ENCODE results near the gene CUEDC1.
A peak's percentile ranks its signal among the peaks of the same experiment; 100 is the strongest.

The CUEDC1 gene

GRCh38 chr17:57993471-57994365, 38.5 kb upstream of the CUEDC1 start:
- Histone ChIP-seq H3K4me1 (ENCODE audit: control insufficient read depth, insufficient read depth, low read length) (peaks cover 10% of the 10 kb centered on the region), H3K27me3 (ENCODE audit: control insufficient read depth, insufficient read depth, low read length) (no peaks in the 10 kb centered on the region), H3K36me3 (ENCODE audit: insufficient read depth, low read length) (peaks cover 25% of the 10 kb centered on the region), H3K4me3 (ENCODE audit: low read length) (no peak overlapping the region), H3K9ac (ENCODE audit: low read depth, low read length) (peak overlapping the region; percentile 2), H3K9me3 (replicated peaks; ENCODE audit: low read length) (no peaks in the 10 kb centered on the region), H3K4me2 (ENCODE audit: low read length) (no peak overlapping the region)

GRCh38 chr17:57991537-57991936, 36.3 kb upstream of the CUEDC1 start:
- H3K4me2 ChIP-seq (ENCODE audit: low read length) = no peak overlapping the region
- H3K36me3 ChIP-seq (ENCODE audit: insufficient read depth, low read length) = peaks cover 4% of the 10 kb centered on the region
- no peaks in the 10 kb centered on the region for H3K27me3 ChIP-seq (ENCODE audit: control insufficient read depth, insufficient read depth, low read length)
- peaks cover 14% of the 10 kb centered on the region for H3K4me1 ChIP-seq (ENCODE audit: control insufficient read depth, insufficient read depth, low read length)
- H3K4me3 ChIP-seq (ENCODE audit: low read length) = no peak overlapping the region
- no peak overlapping the region for H3K9ac ChIP-seq (ENCODE audit: low read depth, low read length)
- no peaks in the 10 kb centered on the region for H3K9me3 ChIP-seq (replicated peaks; ENCODE audit: low read length)

DNA sequence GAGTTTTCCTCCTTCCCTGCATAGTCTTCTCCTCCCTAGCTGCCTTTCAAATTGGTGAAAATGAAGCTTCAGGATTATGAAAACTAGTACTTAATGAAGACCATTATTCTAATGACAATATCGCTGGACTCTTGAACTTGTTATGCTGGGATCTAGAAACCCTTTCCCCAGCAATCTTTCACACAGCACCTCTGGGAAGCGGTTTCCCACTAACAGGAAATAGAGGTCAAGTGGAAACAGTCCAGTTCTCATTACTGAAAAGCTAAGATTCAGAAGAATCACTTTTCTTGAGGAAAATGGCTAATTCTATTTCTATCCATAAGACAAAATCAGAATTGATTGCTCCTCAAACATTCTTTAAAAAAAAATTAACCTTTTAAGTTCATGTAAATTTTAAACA, 34.8 kb upstream of the CUEDC1 start:
- Histone ChIP-seq H3K4me1 (ENCODE audit: control insufficient read depth, insufficient read depth, low read length) (peaks cover 27% of the 10 kb centered on the region), H3K4me2 (ENCODE audit: low read length) (no peak overlapping the region), H3K4me3 (ENCODE audit: low read length) (no peak overlapping the region), H3K9me3 (replicated peaks; ENCODE audit: low read length) (no peaks in the 10 kb centered on the region), H3K36me3 (ENCODE audit: insufficient read depth, low read length) (peaks cover 2% of the 10 kb centered on the region), H3K27me3 (ENCODE audit: control insufficient read depth, insufficient read depth, low read length) (no peaks in the 10 kb centered on the region), H3K9ac (ENCODE audit: low read depth, low read length) (no peak overlapping the region)

- Histone ChIP-seq H3K27me3 (ENCODE audit: control insufficient read depth, insufficient read depth, low read length) (no peaks in the 10 kb centered on the region), H3K9ac (ENCODE audit: low read depth, low read length) (peak overlapping the region; percentile 86), H3K4me3 (ENCODE audit: low read length) (peak overlapping the region; percentile 84), H3K4me1 (ENCODE audit: control insufficient read depth, insufficient read depth, low read length) (peaks cover 41% of the 10 kb centered on the region), H3K4me2 (ENCODE audit: low read length) (peak overlapping the region; percentile 90), H3K9me3 (replicated peaks; ENCODE audit: low read length) (no peaks in the 10 kb centered on the region), H3K36me3 (ENCODE audit: insufficient read depth, low read length) (peaks cover 2% of the 10 kb centered on the region)
These were observed 33.4 kb upstream of the CUEDC1 start for GRCh38 chr17:57988301-57989250.

- Histone ChIP-seq H3K4me3 (ENCODE audit: low read length) (peak within 1 kb of the TSS; percentile 84), H3K4me2 (ENCODE audit: low read length) (peak within 1 kb of the TSS; percentile 90), H3K9ac (ENCODE audit: low read depth, low read length) (peak within 1 kb of the TSS; percentile 86), H3K9me3 (replicated peaks; ENCODE audit: low read length) (no peaks in the 10 kb centered on the region), H3K4me1 (ENCODE audit: control insufficient read depth, insufficient read depth, low read length) (peaks cover 47% of the 10 kb centered on the region), H3K36me3 (ENCODE audit: insufficient read depth, low read length) (peaks cover 6% of the 10 kb centered on the region), H3K27me3 (ENCODE audit: control insufficient read depth, insufficient read depth, low read length) (no peaks in the 10 kb centered on the region)
These were observed 32.5 kb upstream of the CUEDC1 start, which contains the start of gene VEZF1 for GRCh38 chr17:57987581-57988300. Gene VEZF1 (minus strand): TSS chr17:57988254. CDS start chr17:57988111, 143 bp downstream.

- Histone ChIP-seq H3K4me3 (ENCODE audit: low read length) (peak overlapping the region; percentile 84), H3K27me3 (ENCODE audit: control insufficient read depth, insufficient read depth, low read length) (no peaks in the 10 kb centered on the region), H3K9me3 (replicated peaks; ENCODE audit: low read length) (no peaks in the 10 kb centered on the region), H3K4me2 (ENCODE audit: low read length) (peak overlapping the region; percentile 84), H3K36me3 (ENCODE audit: insufficient read depth, low read length) (peaks cover 13% of the 10 kb centered on the region), H3K9ac (ENCODE audit: low read depth, low read length) (peak overlapping the region; percentile 86), H3K4me1 (ENCODE audit: control insufficient read depth, insufficient read depth, low read length) (peaks cover 47% of the 10 kb centered on the region)
These were observed 31.8 kb upstream of the CUEDC1 start for GRCh38 chr17:57986841-57987580.

- Histone ChIP-seq H3K9ac (ENCODE audit: low read depth, low read length) (peak overlapping the region; percentile 86), H3K4me1 (ENCODE audit: control insufficient read depth, insufficient read depth, low read length) (peaks cover 47% of the 10 kb centered on the region), H3K36me3 (ENCODE audit: insufficient read depth, low read length) (peaks cover 25% of the 10 kb centered on the region), H3K27me3 (ENCODE audit: control insufficient read depth, insufficient read depth, low read length) (no peaks in the 10 kb centered on the region), H3K4me3 (ENCODE audit: low read length) (peak overlapping the region; percentile 84), H3K9me3 (replicated peaks; ENCODE audit: low read length) (no peaks in the 10 kb centered on the region), H3K4me2 (ENCODE audit: low read length) (peak overlapping the region; percentile 84)
These were observed 30.4 kb upstream of the CUEDC1 start for GRCh38 chr17:57985675-57985974.

DNA sequence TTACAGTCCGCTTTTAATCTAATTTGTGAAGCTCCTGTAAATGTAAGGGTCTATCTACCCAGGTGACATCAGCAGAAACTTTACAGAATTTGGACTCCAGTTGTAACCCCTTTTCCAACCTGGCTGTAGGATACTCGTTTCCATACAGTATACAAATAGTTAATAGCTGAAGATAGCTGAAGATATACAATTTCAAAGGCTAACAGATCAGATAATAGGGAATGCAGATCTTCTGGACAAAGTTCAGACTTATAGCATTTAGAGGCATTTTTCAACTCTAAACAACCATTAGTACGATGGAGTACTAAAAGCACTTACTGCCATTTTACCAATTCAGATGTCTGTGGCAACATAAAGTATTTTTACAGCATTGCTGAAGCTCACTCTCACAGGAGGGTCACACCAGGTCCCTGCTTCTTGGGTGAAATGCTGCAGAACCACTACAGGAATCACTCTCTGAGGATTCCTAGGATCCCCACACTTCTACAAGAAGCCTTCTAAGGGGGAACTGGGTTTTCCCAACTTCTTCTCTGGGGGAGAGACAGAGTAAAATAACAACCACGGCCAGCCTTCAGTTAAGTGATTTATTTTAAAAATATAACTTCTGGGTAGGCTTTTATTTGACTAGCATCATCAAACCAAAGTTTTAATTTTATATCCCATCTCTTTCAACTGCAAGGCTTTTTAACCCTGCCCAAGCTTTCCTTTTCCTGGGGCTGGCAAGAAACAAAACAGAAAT, 29.9 kb upstream of the CUEDC1 start:
- peak overlapping the region; percentile 86 for H3K9ac ChIP-seq (ENCODE audit: low read depth, low read length)
- peaks cover 47% of the 10 kb centered on the region for H3K4me1 ChIP-seq (ENCODE audit: control insufficient read depth, insufficient read depth, low read length)
- no peaks in the 10 kb centered on the region for H3K9me3 ChIP-seq (replicated peaks; ENCODE audit: low read length)
- H3K4me2 ChIP-seq (ENCODE audit: low read length) = peak overlapping the region; percentile 84
- H3K36me3 ChIP-seq (ENCODE audit: insufficient read depth, low read length) = peaks cover 28% of the 10 kb centered on the region
- no peaks in the 10 kb centered on the region for H3K27me3 ChIP-seq (ENCODE audit: control insufficient read depth, insufficient read depth, low read length)
- H3K4me3 ChIP-seq (ENCODE audit: low read length) = peak overlapping the region; percentile 84

DNA sequence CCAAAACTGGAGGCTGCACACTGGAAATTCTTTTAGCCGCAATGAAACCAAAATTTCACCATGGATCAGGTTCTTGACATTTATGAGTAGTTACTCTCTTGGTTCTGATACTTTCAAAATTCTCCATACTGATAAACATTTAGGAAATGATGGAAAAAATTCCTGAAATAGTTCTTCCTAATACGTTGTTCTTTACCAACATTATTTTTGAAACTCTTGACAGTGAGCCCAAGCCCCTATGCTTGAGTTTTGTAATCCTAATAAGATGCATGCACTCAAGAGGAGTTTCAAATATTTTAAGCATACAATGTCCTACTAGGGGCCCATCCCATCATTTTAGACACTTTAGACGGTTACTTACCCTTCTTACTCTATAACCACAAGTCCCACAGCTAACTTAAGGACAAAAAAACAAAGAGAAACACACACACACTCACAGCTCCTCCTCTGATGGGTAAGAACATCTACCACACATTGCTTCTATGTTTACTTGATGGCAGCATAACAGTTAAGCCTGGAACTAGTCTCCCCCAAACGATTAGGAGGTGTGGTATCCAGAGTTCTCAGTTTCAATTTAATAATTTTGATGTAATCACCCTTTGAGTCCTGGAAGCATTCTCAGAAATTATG, 29.2 kb upstream of the CUEDC1 start:
- H3K9me3 ChIP-seq (replicated peaks; ENCODE audit: low read length) = no peaks in the 10 kb centered on the region
- H3K27me3 ChIP-seq (ENCODE audit: control insufficient read depth, insufficient read depth, low read length) = no peaks in the 10 kb centered on the region
- peak overlapping the region; percentile 84 for H3K4me3 ChIP-seq (ENCODE audit: low read length)
- H3K36me3 ChIP-seq (ENCODE audit: insufficient read depth, low read length) = peaks cover 35% of the 10 kb centered on the region
- peaks cover 44% of the 10 kb centered on the region for H3K4me1 ChIP-seq (ENCODE audit: control insufficient read depth, insufficient read depth, low read length)
- H3K4me2 ChIP-seq (ENCODE audit: low read length) = peak overlapping the region; percentile 84
- peak overlapping the region; percentile 86 for H3K9ac ChIP-seq (ENCODE audit: low read depth, low read length)

GRCh38 chr17:57983446-57983845, 28.2 kb upstream of the CUEDC1 start:
- H3K4me1 ChIP-seq (ENCODE audit: control insufficient read depth, insufficient read depth, low read length) = peaks cover 34% of the 10 kb centered on the region
- H3K36me3 ChIP-seq (ENCODE audit: insufficient read depth, low read length) = peaks cover 44% of the 10 kb centered on the region
- no peaks in the 10 kb centered on the region for H3K9me3 ChIP-seq (replicated peaks; ENCODE audit: low read length)
- H3K27me3 ChIP-seq (ENCODE audit: control insufficient read depth, insufficient read depth, low read length) = no peaks in the 10 kb centered on the region
- H3K4me2 ChIP-seq (ENCODE audit: low read length) = peak overlapping the region; percentile 84
- H3K4me3 ChIP-seq (ENCODE audit: low read length) = no peak overlapping the region
- no peak overlapping the region for H3K9ac ChIP-seq (ENCODE audit: low read depth, low read length)

Measured in skeletal muscle satellite cell (primary cell).